Activated CD4-positive, alpha-beta T cell treated with anti-CD3 and anti-CD28 coated beads, Interleukin-10, Interleukin-2, amounts not matched to agents 100 ng/mL and 50 ng/mL, durations not matched to agents 16 hours and 8 hours (primary cell): ENCODE results near the gene DENND1A.
"Not testable (repeated sequence)": the region's sequence is repeated elsewhere in the genome, so short reads cannot be mapped to it uniquely, and the experiment has no call there.

ENCODE experiments used
- DNase-seq: peaks from one replicate; pipeline ENCODE4 v3.0.0-alpha.2; 2020

Gene DENND1A

GRCh38 chr9:123947326-123947725 is 17.4 kb upstream of the DENND1A start:
- DNase-seq = no peak

- no peak for DNase-seq
Observed at GRCh38 chr9:123946101-123946821, 16.3 kb upstream of the DENND1A start.

- DNase-seq = no peak
Observed at GRCh38 chr9:123945532-123945931, 15.6 kb upstream of the DENND1A start.

- not testable (repeated sequence) for DNase-seq
Observed at GRCh38 chr9:123944464-123944863, 14.5 kb upstream of the DENND1A start.

- DNase-seq = no peak
Observed at GRCh38 chr9:123943671-123944070, 13.7 kb upstream of the DENND1A start.

GRCh38 chr9:123942542-123942941 is 12.6 kb upstream of the DENND1A start:
- no peak for DNase-seq

GRCh38 chr9:123941524-123942070 is 11.7 kb upstream of the DENND1A start:
- no peak for DNase-seq

- DNase-seq = no peak
Observed at GRCh38 chr9:123940721-123941523, 11.0 kb upstream of the DENND1A start.

GRCh38 chr9:123938401-123938800 is 8.5 kb upstream of the DENND1A start:
- DNase-seq = no peak

- not testable (repeated sequence) for DNase-seq
Observed at GRCh38 chr9:123936575-123936974, 6.6 kb upstream of the DENND1A start.

- no peak for DNase-seq
Observed at GRCh38 chr9:123933440-123934212, 3.7 kb upstream of the DENND1A start.

GRCh38 chr9:123929177-123929869 is 603 bp downstream of the DENND1A start:
- peak; percentile 23 for DNase-seq

- DNase-seq = no peak
Observed at GRCh38 chr9:123928533-123929176, 1.3 kb downstream of the DENND1A start.

GRCh38 chr9:123927625-123928532 is 2.0 kb downstream of the DENND1A start:
- peak; percentile 53 for DNase-seq

- DNase-seq = no peak
Observed at GRCh38 chr9:123926941-123927340, 3.0 kb downstream of the DENND1A start.

GRCh38 chr9:123925819-123926218 is 4.1 kb downstream of the DENND1A start:
- no peak for DNase-seq

GRCh38 chr9:123925161-123925560 is 4.8 kb downstream of the DENND1A start:
- DNase-seq = no peak

- no peak for DNase-seq
Observed at GRCh38 chr9:123924727-123925126, 5.2 kb downstream of the DENND1A start.

GRCh38 chr9:123923884-123924283 is 6.0 kb downstream of the DENND1A start:
- DNase-seq = no peak

GRCh38 chr9:123923377-123923776 is 6.5 kb downstream of the DENND1A start:
- no peak for DNase-seq

GRCh38 chr9:123922911-123923310 is 7.0 kb downstream of the DENND1A start:
- DNase-seq = no peak
